Neural cell (in vitro differentiated cells): Measurements from ENCODE around the gene B4GALNT4. TPM values are rescaled to one million over a fixed set of nuclear protein-coding genes. Genes with fewer than 3 reads are reported as not detected.
"Not testable (repeated sequence)": the region's sequence is repeated elsewhere in the genome, so short reads cannot be mapped to it uniquely, and the experiment has no call there.

Source experiments
- H2AFZ ChIP-seq: fragments of 200-600, 300-800 bp; sonication (generic), shearing (Covaris generic); 2 replicates; pipeline ENCODE4 v1.6.0; 2014; ENCODE audit warnings: low read depth, mild to moderate bottlenecking, antibody characterized with exemption, low read length, moderate library complexity
- H3F3A ChIP-seq: fragments of 200-600 bp; shearing (Covaris generic); 2 replicates; pipeline ENCODE4 v1.6.1; 2016; ENCODE audit warnings: mild to moderate bottlenecking, moderate library complexity, mixed read lengths, antibody characterized with exemption, low read length; ENCODE audit not compliant: insufficient read depth, poor library complexity, severe bottlenecking
- H3K27ac ChIP-seq: fragments of 200-600, 300-800 bp; sonication (generic), shearing (Covaris generic); 2 replicates; pipeline ENCODE4 v1.5.1; 2014; ENCODE audit warnings: mild to moderate bottlenecking, low read length, moderate library complexity
- H3K27me3 ChIP-seq: fragments of 300-800, 200-600 bp; sonication (generic), shearing (Covaris generic); 2 replicates; pipeline ENCODE4 v1.6.0; 2014; ENCODE audit warnings: mild to moderate bottlenecking, low read depth, low read length, moderate library complexity; ENCODE audit not compliant: insufficient read depth
- H3K36me3 ChIP-seq: fragments of 300-800, 200-600 bp; sonication (generic), shearing (Covaris generic); 2 replicates; pipeline ENCODE4 v1.5.1; 2014; ENCODE audit warnings: mild to moderate bottlenecking, antibody characterized with exemption, low read length, moderate library complexity; ENCODE audit not compliant: insufficient read depth
- H3K4me2 ChIP-seq: fragments of 300-800, 200-600 bp; sonication (generic), shearing (Covaris generic); 2 replicates; pipeline ENCODE4 v1.6.0; 2014; ENCODE audit warnings: mild to moderate bottlenecking, low read length
- H3K4me3 ChIP-seq: fragments of 300-800, 200-600 bp; sonication (generic), shearing (Covaris generic); 2 replicates; pipeline ENCODE4 v1.5.1; 2014; ENCODE audit warnings: mild to moderate bottlenecking, low read length, moderate library complexity
- H3K79me2 ChIP-seq: fragments of 200-600 bp; shearing (Covaris generic); replicated peaks from 2 replicates; pipeline ENCODE4 v1.6.0; 2014; ENCODE audit warnings: mild to moderate bottlenecking, low read length, moderate library complexity; ENCODE audit not compliant: insufficient read depth
- H3K9ac ChIP-seq: fragments of 300-800, 200-600 bp; sonication (generic), shearing (Covaris generic); 2 replicates; pipeline ENCODE4 v1.6.1; 2016; ENCODE audit warnings: mild to moderate bottlenecking, low read length, mixed read lengths
- H3K9me2 ChIP-seq: fragments of 200-600 bp; shearing (Covaris generic); 2 replicates; pipeline ENCODE4 v1.6.1; 2016; ENCODE audit warnings: mild to moderate bottlenecking, low read length, mixed read lengths; ENCODE audit not compliant: insufficient read depth
- H3K9me3 ChIP-seq: fragments of 200-600, 300-800 bp; sonication (generic), shearing (Covaris generic); 2 replicates; pipeline ENCODE4 v1.6.1; 2016; ENCODE audit warnings: mild to moderate bottlenecking, mixed run types, low read length, moderate library complexity, mixed read lengths
- H4K20me1 ChIP-seq: fragments of 200-600 bp; shearing (Covaris generic); 2 replicates; pipeline ENCODE4 v1.6.1; 2016; ENCODE audit warnings: mild to moderate bottlenecking, mixed run types; ENCODE audit not compliant: insufficient read depth
- EP300 ChIP-seq: fragments of 450-650 bp; conservative IDR thresholded peaks from 2 replicates; pipeline ENCODE4 v1.6.1; 2014; ENCODE audit warnings: antibody characterized with exemption, mild to moderate bottlenecking, moderate library complexity; ENCODE audit not compliant: poor library complexity, severe bottlenecking
- EZH2 ChIP-seq: fragments of 200-600, 300-800 bp; shearing (Covaris generic), sonication (generic); IDR thresholded peaks from 2 replicates; pipeline ENCODE4 v1.6.1; 2014; ENCODE audit warnings: antibody characterized with exemption, low read length, borderline replicate concordance, mild to moderate bottlenecking; ENCODE audit not compliant: insufficient read depth, poor library complexity, severe bottlenecking
- MXI1 ChIP-seq: fragments of 450-650 bp; conservative IDR thresholded peaks from 2 replicates; pipeline ENCODE4 v1.6.1; 2014; ENCODE audit warnings: antibody characterized with exemption, mild to moderate bottlenecking; ENCODE audit not compliant: poor library complexity, severe bottlenecking
- POLR2AphosphoS5 ChIP-seq: IDR thresholded peaks from 2 replicates; pipeline ENCODE4 v1.6.1; 2012
- RAD21 ChIP-seq: fragments of 450-650 bp; conservative IDR thresholded peaks from 2 replicates; pipeline ENCODE4 v1.6.1; 2014; ENCODE audit warnings: antibody characterized with exemption, mild to moderate bottlenecking, moderate library complexity
- REST ChIP-seq: IDR thresholded peaks from 2 replicates; pipeline ENCODE4 v1.6.1; 2012; ENCODE audit warnings: borderline replicate concordance
- SMC3 ChIP-seq: fragments of 450-650 bp; conservative IDR thresholded peaks from 2 replicates; pipeline ENCODE4 v1.6.1; 2014; ENCODE audit warnings: antibody characterized with exemption, mild to moderate bottlenecking, moderate library complexity; ENCODE audit not compliant: poor library complexity
- TAF1 ChIP-seq: IDR thresholded peaks from 2 replicates; pipeline ENCODE4 v1.6.1; 2012; ENCODE audit warnings: low read depth
- polyA plus RNA-seq: library from polyadenylated mRNA; depleted of rRNA; stranded (reverse); fragments of >200 nt; gene quantifications from 2 replicates; pipeline ENCODE4 v1.2.3, GENCODE V29; 2014
- TF ChIP-seq, protein P1 (sequence below): fragments of 450-650 bp; IDR thresholded peaks from 2 replicates; pipeline ENCODE4 v1.5.1; 2014; ENCODE audit warnings: antibody characterized with exemption, mild to moderate bottlenecking, moderate library complexity; ENCODE audit not compliant: poor library complexity, severe bottlenecking

The B4GALNT4 gene
- polyA plus RNA-seq, 1 donor from 2014 or later, result 440 TPM

DNA sequence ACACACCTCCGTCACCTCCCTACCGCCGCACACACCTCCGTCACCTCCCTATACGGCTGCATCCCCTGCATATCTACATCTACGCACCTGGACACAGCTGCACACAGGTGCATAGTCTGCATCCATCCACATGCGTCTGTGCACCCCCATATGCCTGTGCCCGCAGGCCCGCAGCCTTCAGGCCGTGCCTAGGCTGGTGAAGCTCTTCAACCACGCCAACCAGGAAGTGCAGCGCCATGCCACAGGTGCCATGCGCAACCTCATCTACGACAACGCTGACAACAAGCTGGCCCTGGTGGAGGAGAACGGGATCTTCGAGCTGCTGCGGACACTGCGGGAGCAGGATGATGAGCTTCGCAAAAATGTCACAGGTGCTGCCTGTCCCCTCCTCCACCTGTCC is 29.5 kb downstream of the B4GALNT4 start:
- Histone ChIP-seq H2AFZ (no peak overlapping the region), H4K20me1 (no peaks in the 10 kb centered on the region), H3K4me2 (no peak overlapping the region), H3K36me3 (no peaks in the 10 kb centered on the region), H3F3A (no peaks in the 10 kb centered on the region), H3K9me2 (no peaks in the 10 kb centered on the region), H3K9me3 (no peaks in the 10 kb centered on the region), H3K79me2 (no peaks in the 10 kb centered on the region), H3K27me3 (no peaks in the 10 kb centered on the region), H3K27ac (no peak overlapping the region), H3K9ac (no peak overlapping the region), H3K4me3 (no peak overlapping the region)
- no peak for TF ChIP-seq EP300
- no peak for TF ChIP-seq EZH2
- no peak for TF ChIP-seq POLR2AphosphoS5
- TF ChIP-seq TAF1, result no peak

GRCh38 chr11:399731-400211 is 30.5 kb downstream of the B4GALNT4 start:
- no peak overlapping the region for H3K9ac ChIP-seq
- H3K4me3 ChIP-seq, result no peak overlapping the region
- H3K27me3 ChIP-seq, result no peaks in the 10 kb centered on the region
- no peaks in the 10 kb centered on the region for H4K20me1 ChIP-seq
- TF ChIP-seq, protein P1, sequence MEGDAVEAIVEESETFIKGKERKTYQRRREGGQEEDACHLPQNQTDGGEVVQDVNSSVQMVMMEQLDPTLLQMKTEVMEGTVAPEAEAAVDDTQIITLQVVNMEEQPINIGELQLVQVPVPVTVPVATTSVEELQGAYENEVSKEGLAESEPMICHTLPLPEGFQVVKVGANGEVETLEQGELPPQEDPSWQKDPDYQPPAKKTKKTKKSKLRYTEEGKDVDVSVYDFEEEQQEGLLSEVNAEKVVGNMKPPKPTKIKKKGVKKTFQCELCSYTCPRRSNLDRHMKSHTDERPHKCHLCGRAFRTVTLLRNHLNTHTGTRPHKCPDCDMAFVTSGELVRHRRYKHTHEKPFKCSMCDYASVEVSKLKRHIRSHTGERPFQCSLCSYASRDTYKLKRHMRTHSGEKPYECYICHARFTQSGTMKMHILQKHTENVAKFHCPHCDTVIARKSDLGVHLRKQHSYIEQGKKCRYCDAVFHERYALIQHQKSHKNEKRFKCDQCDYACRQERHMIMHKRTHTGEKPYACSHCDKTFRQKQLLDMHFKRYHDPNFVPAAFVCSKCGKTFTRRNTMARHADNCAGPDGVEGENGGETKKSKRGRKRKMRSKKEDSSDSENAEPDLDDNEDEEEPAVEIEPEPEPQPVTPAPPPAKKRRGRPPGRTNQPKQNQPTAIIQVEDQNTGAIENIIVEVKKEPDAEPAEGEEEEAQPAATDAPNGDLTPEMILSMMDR, result no peak
- no peak for TF ChIP-seq TAF1
- no peak for TF ChIP-seq SMC3
- TF ChIP-seq POLR2AphosphoS5, result no peak
- no peak for TF ChIP-seq EP300
- TF ChIP-seq MXI1, result no peak
- TF ChIP-seq EZH2, result no peak
- no peak for TF ChIP-seq RAD21
- H3K9me3 ChIP-seq, result no peaks in the 10 kb centered on the region
- H3K9me2 ChIP-seq, result no peaks in the 10 kb centered on the region
- H3K79me2 ChIP-seq, result no peaks in the 10 kb centered on the region
- no peak overlapping the region for H3K27ac ChIP-seq
- no peaks in the 10 kb centered on the region for H3F3A ChIP-seq
- no peak overlapping the region for H3K4me2 ChIP-seq
- no peaks in the 10 kb centered on the region for H3K36me3 ChIP-seq
- no peak overlapping the region for H2AFZ ChIP-seq

DNA sequence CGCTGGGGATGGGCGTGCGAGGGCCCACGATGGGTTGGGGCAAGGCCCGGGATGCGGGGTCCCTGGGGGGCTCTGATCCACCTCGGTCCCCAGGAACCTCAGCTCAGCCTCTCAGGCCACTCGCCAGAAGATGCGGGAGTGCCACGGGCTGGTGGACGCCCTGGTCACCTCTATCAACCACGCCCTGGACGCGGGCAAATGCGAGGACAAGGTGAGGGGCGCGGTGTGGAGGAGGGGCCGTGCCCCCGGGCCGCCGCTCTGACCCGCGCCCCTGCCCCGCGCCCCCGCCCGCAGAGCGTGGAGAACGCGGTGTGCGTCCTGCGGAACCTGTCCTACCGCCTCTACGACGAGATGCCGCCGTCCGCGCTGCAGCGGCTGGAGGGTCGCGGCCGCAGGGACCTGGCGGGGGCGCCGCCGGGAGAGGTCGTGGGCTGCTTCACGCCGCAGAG is 31.0 kb downstream of the B4GALNT4 start:
- H3K79me2 ChIP-seq, result no peaks in the 10 kb centered on the region
- H3K27ac ChIP-seq, result no peak overlapping the region
- no peaks in the 10 kb centered on the region for H3K27me3 ChIP-seq
- H3K9me2 ChIP-seq, result no peaks in the 10 kb centered on the region
- no peak overlapping the region for H2AFZ ChIP-seq
- no peaks in the 10 kb centered on the region for H3K36me3 ChIP-seq
- TF ChIP-seq, protein P1, result no peak
- TF ChIP-seq EP300 (no peak), EZH2 (no peak), TAF1 (no peak), POLR2AphosphoS5 (no peak), RAD21 (no peak), SMC3 (no peak), REST (no peak), MXI1 (no peak)
- no peaks in the 10 kb centered on the region for H4K20me1 ChIP-seq
- no peak overlapping the region for H3K4me3 ChIP-seq
- H3K4me2 ChIP-seq, result no peak overlapping the region
- H3F3A ChIP-seq, result no peaks in the 10 kb centered on the region
- H3K9ac ChIP-seq, result no peak overlapping the region
- no peaks in the 10 kb centered on the region for H3K9me3 ChIP-seq

DNA sequence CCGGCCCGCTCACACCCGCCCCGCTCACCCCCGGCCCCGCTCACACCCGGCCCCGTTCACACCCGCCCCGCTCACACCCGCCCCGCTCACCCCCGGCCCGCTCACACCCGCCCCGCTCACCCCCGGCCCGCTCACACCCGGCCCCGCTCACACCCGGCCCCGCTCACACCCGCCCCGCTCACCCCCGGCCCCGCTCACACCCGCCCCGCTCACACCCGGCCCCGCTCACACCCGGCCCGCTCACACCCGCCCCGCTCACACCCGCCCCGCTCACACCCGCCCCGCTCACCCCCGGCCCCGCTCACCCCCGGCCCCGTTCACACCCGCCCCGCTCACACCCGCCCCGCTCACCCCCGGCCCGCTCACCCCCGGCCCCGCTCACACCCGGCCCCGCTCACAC is 31.9 kb downstream of the B4GALNT4 start:
- not testable (repeated sequence) for H3K4me2 ChIP-seq, H2AFZ ChIP-seq, H3K27me3 ChIP-seq, H3K4me3 ChIP-seq, H4K20me1 ChIP-seq, H3K9ac ChIP-seq, H3K79me2 ChIP-seq, H3K9me2 ChIP-seq, H3K9me3 ChIP-seq, H3K36me3 ChIP-seq, H3K27ac ChIP-seq, H3F3A ChIP-seq
